SK-N-SH treated with all-trans-retinoic acid at 6 μM for 48 hours (cell line): ENCODE measurements around the gene IRX1.
A peak's percentile ranks its signal among the peaks of the same experiment; 100 is the strongest.

Experiments used
- ATAC-seq: fragments of 200-7000 bp; cut with Tn5 transposase; 3 replicates; pipeline ENCODE4 v1.9.1; 2020; ENCODE audit warnings: mild to moderate bottlenecking, moderate library complexity
- ARNTL ChIP-seq: fragments of 450-650 bp; formaldehyde crosslinking; IDR thresholded peaks from 2 replicates; pipeline ENCODE4 v1.5.0; 2020; ENCODE audit warnings: low read depth, mild to moderate bottlenecking, moderate library complexity, borderline replicate concordance
- BACH2 ChIP-seq: fragments of 250-450 bp; sonication (Bioruptor Pico); IDR thresholded peaks from 2 replicates; pipeline ENCODE4 v1.9.0; 2021; ENCODE audit warnings: mild to moderate bottlenecking, borderline replicate concordance
- CREB5 ChIP-seq: fragments of 250-450 bp; sonication (Bioruptor Pico); IDR thresholded peaks from 2 replicates; pipeline ENCODE4 v1.5.1; 2020; ENCODE audit warnings: low read depth, mild to moderate bottlenecking, moderate library complexity
- CSDC2 ChIP-seq: fragments of 250-450 bp; sonication (Bioruptor Pico); IDR thresholded peaks from 2 replicates; pipeline ENCODE4 v1.5.0; 2020; ENCODE audit warnings: mild to moderate bottlenecking, moderate library complexity
- CSRNP3 ChIP-seq: fragments of 250-450 bp; sonication (Bioruptor Pico); IDR thresholded peaks from 2 replicates; pipeline ENCODE4 v1.5.1; 2021; ENCODE audit warnings: mild to moderate bottlenecking, moderate library complexity
- ESRRG ChIP-seq: fragments of 250-450 bp; sonication (Bioruptor Pico); IDR thresholded peaks from 2 replicates; pipeline ENCODE4 v1.6.1; 2021; ENCODE audit warnings: mild to moderate bottlenecking
- GLIS3 ChIP-seq: fragments of 250-450 bp; sonication (Bioruptor Pico); IDR thresholded peaks from 2 replicates; pipeline ENCODE4 v1.5.0; 2020; ENCODE audit warnings: mild to moderate bottlenecking, moderate library complexity
- OSR1 ChIP-seq: fragments of 250-450 bp; sonication (Bioruptor Pico); IDR thresholded peaks from 2 replicates; pipeline ENCODE4 v1.8.0; 2022; ENCODE audit warnings: moderate library complexity, mild to moderate bottlenecking, inconsistent platforms
- PATZ1 ChIP-seq: fragments of 250-450 bp; sonication (Bioruptor Pico); IDR thresholded peaks from 2 replicates; pipeline ENCODE4 v1.8.0; 2020; ENCODE audit warnings: mild to moderate bottlenecking, moderate library complexity, borderline replicate concordance
- POU6F1 ChIP-seq: fragments of 250-450 bp; sonication (Bioruptor Pico); IDR thresholded peaks from 2 replicates; pipeline ENCODE4 v1.8.0; 2021; ENCODE audit warnings: low read depth, mild to moderate bottlenecking, moderate library complexity, borderline replicate concordance
- PPARA ChIP-seq: fragments of 250-450 bp; sonication (Bioruptor Pico); IDR thresholded peaks from 2 replicates; pipeline ENCODE4 v1.5.0; 2020; ENCODE audit warnings: mild to moderate bottlenecking, borderline replicate concordance
- RARB ChIP-seq: fragments of 250-450 bp; sonication (Bioruptor Pico); IDR thresholded peaks from 2 replicates; pipeline ENCODE4 v1.8.0; 2021; ENCODE audit warnings: mild to moderate bottlenecking, moderate library complexity
- SNAI2 ChIP-seq: fragments of 250-450 bp; sonication (Bioruptor Pico); IDR thresholded peaks from 2 replicates; pipeline ENCODE4 v1.5.0; 2020; ENCODE audit warnings: mild to moderate bottlenecking, moderate library complexity
- TOX ChIP-seq: fragments of 250-450 bp; sonication (Bioruptor Pico); IDR thresholded peaks from 2 replicates; pipeline ENCODE4 v1.8.0; 2021; ENCODE audit warnings: mild to moderate bottlenecking, moderate library complexity, borderline replicate concordance
- ZC3H10 ChIP-seq: fragments of 250-450 bp; sonication (Bioruptor Pico); IDR thresholded peaks from 2 replicates; pipeline ENCODE4 v1.5.1; 2021; ENCODE audit warnings: mild to moderate bottlenecking, moderate library complexity
- ZFP3 ChIP-seq: fragments of 250-450 bp; sonication (Bioruptor Pico); IDR thresholded peaks from 2 replicates; pipeline ENCODE4 v1.5.0; 2020; ENCODE audit warnings: mild to moderate bottlenecking, moderate library complexity
- ZFP30 ChIP-seq: fragments of 450-650 bp; formaldehyde crosslinking; IDR thresholded peaks from 2 replicates; pipeline ENCODE4 v1.5.0; 2022; ENCODE audit warnings: mild to moderate bottlenecking, moderate library complexity
- ZNF565 ChIP-seq: fragments of 450-650 bp; formaldehyde crosslinking; conservative IDR thresholded peaks from 2 replicates; pipeline ENCODE4 v1.5.0; 2020; ENCODE audit warnings: low read depth, mild to moderate bottlenecking, moderate library complexity
- ZNF70 ChIP-seq: fragments of 450-650 bp; formaldehyde crosslinking; IDR thresholded peaks from 2 replicates; pipeline ENCODE4 v1.5.0; 2020; ENCODE audit warnings: mild to moderate bottlenecking, moderate library complexity
- ZNF8 ChIP-seq: fragments of 450-650 bp; formaldehyde crosslinking; IDR thresholded peaks from 2 replicates; pipeline ENCODE4 v1.5.0; 2020; ENCODE audit warnings: mild to moderate bottlenecking, moderate library complexity

Gene IRX1

GRCh38 chr5:3601061-3601710 lies 5.6 kb downstream of the IRX1 start:
- no peak for ATAC-seq
- no peak for TF ChIP-seq ZNF565 (CRISPR knock-in tag)
- TF ChIP-seq ESRRG (CRISPR knock-in tag), result no peak
- no peak for TF ChIP-seq RARB (CRISPR knock-in tag)
- no peak for TF ChIP-seq SNAI2
- TF ChIP-seq OSR1 (CRISPR knock-in tag), result no peak
- no peak for TF ChIP-seq CSDC2 (CRISPR knock-in tag)
- no peak for TF ChIP-seq POU6F1 (CRISPR knock-in tag)

GRCh38 chr5:3601911-3602782 lies 6.5 kb downstream of the IRX1 start:
- no peak for TF ChIP-seq ARNTL (CRISPR knock-in tag)
- no peak for ATAC-seq

GRCh38 chr5:3602785-3603502 lies 7.3 kb downstream of the IRX1 start:
- TF ChIP-seq CREB5 (CRISPR knock-in tag) (no peak), CSDC2 (CRISPR knock-in tag) (no peak), ZNF70 (CRISPR knock-in tag) (no peak), TOX (CRISPR knock-in tag) (no peak), CSRNP3 (CRISPR knock-in tag) (no peak), RARB (CRISPR knock-in tag) (no peak), GLIS3 (CRISPR knock-in tag) (no peak), ZC3H10 (CRISPR knock-in tag) (no peak)
- peak; percentile 85 for ATAC-seq

- no peak for ATAC-seq
- TF ChIP-seq ZFP3 (CRISPR knock-in tag), result no peak
- TF ChIP-seq TOX (CRISPR knock-in tag), result no peak
- no peak for TF ChIP-seq ZNF8 (CRISPR knock-in tag)
- TF ChIP-seq CSRNP3 (CRISPR knock-in tag), result no peak
- no peak for TF ChIP-seq CSDC2 (CRISPR knock-in tag)
- TF ChIP-seq PPARA (CRISPR knock-in tag), result no peak
- no peak for TF ChIP-seq POU6F1 (CRISPR knock-in tag)
- TF ChIP-seq ZFP30, result no peak
- TF ChIP-seq SNAI2, result no peak
- TF ChIP-seq GLIS3 (CRISPR knock-in tag), result no peak
- no peak for TF ChIP-seq PATZ1 (CRISPR knock-in tag)
- no peak for TF ChIP-seq RARB (CRISPR knock-in tag)
- no peak for TF ChIP-seq ZNF565 (CRISPR knock-in tag)
- TF ChIP-seq ZNF70 (CRISPR knock-in tag), result no peak
- TF ChIP-seq ZC3H10 (CRISPR knock-in tag), result no peak
- TF ChIP-seq OSR1 (CRISPR knock-in tag), result no peak
- no peak for TF ChIP-seq BACH2 (CRISPR knock-in tag)
- no peak for TF ChIP-seq CREB5 (CRISPR knock-in tag)
These were observed 8.9 kb downstream of the IRX1 start for GRCh38 chr5:3604501-3604900.
